ENCODE measurements around the gene NHLRC4.

Gene NHLRC4

DNA sequence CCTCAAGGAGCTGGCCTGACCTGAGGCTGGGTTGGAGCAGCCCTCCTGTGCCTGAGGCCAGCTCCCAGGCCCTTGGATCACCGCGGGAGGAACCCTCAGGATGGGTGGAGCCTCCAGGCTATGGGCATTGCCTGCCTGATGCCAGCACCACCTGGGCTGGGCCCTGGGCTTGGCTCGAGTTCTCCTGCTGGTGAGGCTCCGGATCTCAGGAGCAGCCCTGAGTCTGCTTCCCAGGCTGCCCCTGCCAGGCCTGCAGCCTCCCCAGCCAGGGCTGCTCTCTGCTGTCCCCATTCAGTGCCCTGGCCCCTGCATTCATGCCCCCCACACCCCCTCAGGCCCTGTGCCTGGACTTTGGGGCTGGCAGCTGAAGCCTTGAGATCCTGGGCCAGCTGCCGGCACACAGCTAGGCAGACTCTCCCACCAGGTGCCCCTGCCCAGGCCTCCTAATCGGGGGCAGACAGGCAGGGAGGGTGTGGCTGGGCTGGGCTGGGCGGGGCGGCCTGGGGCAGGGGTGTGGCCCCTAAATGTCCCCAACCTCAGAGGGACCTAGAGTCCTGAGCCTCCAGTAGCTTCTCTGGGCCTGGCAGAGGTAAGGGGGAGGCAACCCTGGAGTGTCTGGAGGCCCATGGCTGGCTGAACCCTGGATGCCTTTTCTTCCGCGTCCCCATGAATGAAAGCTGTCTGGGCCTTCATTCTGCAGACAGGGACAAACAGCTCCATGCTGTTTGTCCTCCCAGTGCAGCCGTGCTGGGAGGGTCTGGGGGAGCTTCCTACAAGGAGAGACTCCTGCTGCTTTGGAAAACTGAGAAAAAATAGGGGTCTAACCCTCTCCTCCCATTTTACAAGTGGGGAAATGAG is 1.8 kb downstream of the NHLRC4 start:
- Histone ChIP-seq H3K4me3 (ENCODE audit: low read length) (peak overlapping the region; percentile 56), H3K9ac (ENCODE audit: low read length) (no peak overlapping the region), H3K36me3 (ENCODE audit: control insufficient read depth, insufficient read depth, low read length) (no peaks in the 10 kb centered on the region), H3K27me3 (ENCODE audit: control insufficient read depth, insufficient read depth, low read length) (no peaks in the 10 kb centered on the region), H3K4me1 (ENCODE audit: control insufficient read depth, insufficient read depth, low read length) (peaks cover 8% of the 10 kb centered on the region), H3K27ac (ENCODE audit: low read depth, low read length) (no peak overlapping the region)

DNA sequence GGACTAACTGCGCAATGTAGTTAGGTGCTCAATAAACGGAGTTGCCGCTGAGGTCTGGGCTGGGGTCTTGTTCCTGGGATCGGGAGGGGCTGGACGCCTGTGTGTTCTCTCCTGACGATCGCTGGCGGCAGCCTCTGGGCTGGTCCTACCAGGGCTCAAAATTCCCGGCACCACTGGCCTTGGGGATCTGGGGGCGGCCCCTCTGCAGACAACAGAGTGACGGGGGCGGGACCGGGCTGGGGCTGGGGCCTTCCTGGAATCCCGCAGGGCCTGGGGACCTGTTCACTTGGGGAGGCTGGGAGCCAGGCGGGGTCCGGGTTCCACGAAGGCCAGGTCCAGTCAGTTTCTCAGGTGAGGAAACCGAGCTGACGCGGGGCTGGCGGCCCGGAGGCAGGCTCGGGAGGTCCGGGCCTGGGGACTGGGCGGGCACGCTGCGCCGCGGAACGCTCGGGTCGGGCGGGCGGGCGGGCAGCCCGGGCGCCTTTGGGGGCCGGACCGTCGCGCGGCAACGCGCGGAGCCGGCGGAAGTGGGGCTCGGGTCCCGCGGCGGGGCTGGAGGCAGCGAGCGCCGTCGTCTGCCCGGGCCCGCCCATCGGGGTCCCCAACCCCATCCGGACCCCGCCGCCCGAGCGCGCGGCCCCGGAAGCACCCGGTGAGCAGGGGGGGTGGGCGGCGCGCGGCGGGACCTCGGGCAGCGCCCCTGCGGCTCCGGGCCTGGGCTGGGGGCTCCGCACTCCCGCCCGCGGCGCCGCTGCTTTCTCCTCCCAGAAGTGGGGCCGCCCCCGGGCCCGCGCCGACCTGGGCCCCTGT is 2.8 kb downstream of the NHLRC4 start, which contains the start of gene PIGQ:
Gene PIGQ (plus strand): TSS at position 524 of the 810 bp plus-strand sequence. CDS start 4,107 bp downstream, outside the sequence.
- Histone ChIP-seq H3K27ac (ENCODE audit: low read depth, low read length) (peak within 1 kb of the TSS; percentile 80), H3K4me1 (ENCODE audit: control insufficient read depth, insufficient read depth, low read length) (peaks cover 8% of the 10 kb centered on the region), H3K9ac (ENCODE audit: low read length) (peak within 1 kb of the TSS; percentile 40), H3K36me3 (ENCODE audit: control insufficient read depth, insufficient read depth, low read length) (no peaks in the 10 kb centered on the region), H3K4me3 (ENCODE audit: low read length) (peak within 1 kb of the TSS; percentile 67), H3K27me3 (ENCODE audit: control insufficient read depth, insufficient read depth, low read length) (no peaks in the 10 kb centered on the region)

DNA sequence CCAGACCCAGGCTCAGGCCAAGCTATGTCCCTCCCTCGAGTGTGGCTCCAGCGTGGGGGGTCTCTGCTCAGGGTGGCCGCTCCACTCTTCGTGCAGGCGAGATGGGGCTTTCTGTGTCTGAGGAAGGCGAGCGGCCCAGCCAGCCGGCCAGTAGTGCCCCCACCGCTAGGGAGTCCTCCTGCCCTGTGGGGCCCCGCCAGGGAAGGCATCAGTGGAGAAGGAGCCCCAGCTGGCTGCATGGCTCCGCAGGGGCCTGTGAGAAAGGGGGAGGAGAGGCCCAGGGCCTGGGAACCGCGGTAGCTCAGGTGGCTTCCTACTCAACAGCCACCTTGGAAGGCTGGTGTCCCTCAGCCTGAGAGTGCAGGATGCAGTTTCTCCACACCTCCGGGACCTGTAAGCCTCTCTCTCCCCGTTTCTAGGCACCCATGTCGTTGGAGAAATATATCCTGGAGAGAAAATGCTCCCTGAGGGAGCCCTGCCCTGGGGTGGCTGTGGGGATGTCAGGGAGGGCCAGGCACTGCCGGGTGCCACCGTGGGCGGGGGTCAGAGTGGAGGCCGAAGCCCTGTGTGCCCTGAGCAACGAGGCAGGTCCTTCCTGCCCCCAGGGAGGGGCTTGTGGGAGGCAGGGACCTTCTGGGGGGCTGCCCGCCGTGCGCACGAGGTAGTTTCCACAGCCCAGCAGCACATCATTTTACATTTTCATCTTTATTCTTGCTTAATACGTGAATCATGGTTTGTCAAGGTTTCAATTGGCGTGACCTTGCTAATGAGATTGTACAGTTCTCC is 6.3 kb downstream of the NHLRC4 start:
- Histone ChIP-seq H3K27me3 (ENCODE audit: control insufficient read depth, insufficient read depth, low read length) (no peaks in the 10 kb centered on the region), H3K9ac (ENCODE audit: low read length) (no peak overlapping the region), H3K27ac (ENCODE audit: low read depth, low read length) (no peak overlapping the region), H3K4me1 (ENCODE audit: control insufficient read depth, insufficient read depth, low read length) (peaks cover 4% of the 10 kb centered on the region), H3K36me3 (ENCODE audit: control insufficient read depth, insufficient read depth, low read length) (peaks cover 2% of the 10 kb centered on the region), H3K4me3 (ENCODE audit: low read length) (no peak overlapping the region)

DNA sequence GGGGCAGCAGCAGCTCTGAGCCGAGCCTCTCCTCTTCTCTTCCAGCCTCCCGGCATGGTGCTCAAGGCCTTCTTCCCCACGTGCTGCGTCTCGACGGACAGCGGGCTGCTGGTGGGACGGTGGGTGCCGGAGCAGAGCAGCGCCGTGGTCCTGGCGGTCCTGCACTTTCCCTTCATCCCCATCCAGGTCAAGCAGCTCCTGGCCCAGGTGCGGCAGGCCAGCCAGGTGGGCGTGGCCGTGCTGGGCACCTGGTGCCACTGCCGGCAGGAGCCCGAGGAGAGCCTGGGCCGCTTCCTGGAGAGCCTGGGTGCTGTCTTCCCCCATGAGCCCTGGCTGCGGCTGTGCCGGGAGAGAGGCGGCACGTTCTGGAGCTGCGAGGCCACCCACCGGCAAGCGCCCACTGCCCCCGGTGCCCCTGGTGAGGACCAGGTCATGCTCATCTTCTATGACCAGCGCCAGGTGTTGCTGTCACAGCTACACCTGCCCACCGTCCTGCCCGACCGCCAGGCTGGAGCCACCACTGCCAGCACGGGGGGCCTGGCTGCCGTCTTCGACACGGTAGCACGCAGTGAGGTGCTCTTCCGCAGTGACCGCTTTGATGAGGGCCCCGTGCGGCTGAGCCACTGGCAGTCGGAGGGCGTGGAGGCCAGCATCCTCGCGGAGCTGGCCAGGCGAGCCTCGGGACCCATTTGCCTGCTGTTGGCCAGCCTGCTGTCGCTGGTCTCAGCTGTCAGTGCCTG is 7.4 kb downstream of the NHLRC4 start:
- H3K27ac ChIP-seq (ENCODE audit: low read depth, low read length) = no peak overlapping the region
- peaks cover 1% of the 10 kb centered on the region for H3K4me1 ChIP-seq (ENCODE audit: control insufficient read depth, insufficient read depth, low read length)
- no peak overlapping the region for H3K9ac ChIP-seq (ENCODE audit: low read length)
- H3K36me3 ChIP-seq (ENCODE audit: control insufficient read depth, insufficient read depth, low read length) = peaks cover 2% of the 10 kb centered on the region
- no peak overlapping the region for H3K4me3 ChIP-seq (ENCODE audit: low read length)
- H3K27me3 ChIP-seq (ENCODE audit: control insufficient read depth, insufficient read depth, low read length) = no peaks in the 10 kb centered on the region

DNA sequence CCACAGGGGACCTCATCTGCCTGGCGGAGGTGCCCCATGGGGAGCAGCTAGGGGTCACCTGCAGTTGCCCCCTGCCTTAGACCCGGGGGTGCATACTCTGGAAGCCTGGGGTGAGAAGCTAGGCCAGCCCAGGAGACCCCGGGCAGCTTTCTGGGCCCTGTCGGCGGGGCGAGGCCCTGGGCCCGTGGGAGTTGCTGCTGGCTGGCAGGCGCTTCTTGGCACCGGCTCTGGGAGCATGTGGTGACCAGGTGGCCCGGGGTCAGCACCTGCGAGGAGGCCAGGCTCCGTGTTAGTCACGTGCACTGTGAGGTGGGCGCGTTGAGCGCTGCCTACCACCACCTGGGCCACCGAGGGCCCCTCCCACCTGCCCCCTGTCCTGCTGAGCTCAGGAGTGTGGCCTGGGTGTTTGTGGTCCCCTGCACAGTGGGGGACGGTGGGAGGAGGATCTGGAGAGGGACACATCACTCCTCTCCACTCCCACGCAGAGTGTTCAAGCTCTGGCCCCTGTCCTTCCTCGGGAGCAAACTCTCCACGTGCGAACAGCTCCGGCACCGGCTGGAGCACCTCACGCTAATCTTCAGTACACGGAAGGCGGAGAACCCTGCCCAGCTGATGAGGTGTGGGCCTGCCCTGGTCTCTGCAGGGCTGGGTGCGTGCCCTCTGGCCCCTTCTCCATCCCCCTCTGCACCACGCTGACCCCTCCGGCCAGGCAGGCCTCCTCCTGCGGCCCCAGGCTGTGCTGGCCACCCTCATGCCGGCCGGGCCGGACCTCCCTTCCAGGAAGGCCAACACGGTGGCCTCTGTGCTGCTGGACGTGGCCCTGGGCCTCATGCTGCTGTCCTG is 8.8 kb downstream of the NHLRC4 start:
- Histone ChIP-seq H3K4me3 (ENCODE audit: low read length) (no peak overlapping the region), H3K27ac (ENCODE audit: low read depth, low read length) (no peak overlapping the region), H3K27me3 (ENCODE audit: control insufficient read depth, insufficient read depth, low read length) (no peaks in the 10 kb centered on the region), H3K9ac (ENCODE audit: low read length) (no peak overlapping the region), H3K4me1 (ENCODE audit: control insufficient read depth, insufficient read depth, low read length) (no peaks in the 10 kb centered on the region), H3K36me3 (ENCODE audit: control insufficient read depth, insufficient read depth, low read length) (peaks cover 2% of the 10 kb centered on the region)

DNA sequence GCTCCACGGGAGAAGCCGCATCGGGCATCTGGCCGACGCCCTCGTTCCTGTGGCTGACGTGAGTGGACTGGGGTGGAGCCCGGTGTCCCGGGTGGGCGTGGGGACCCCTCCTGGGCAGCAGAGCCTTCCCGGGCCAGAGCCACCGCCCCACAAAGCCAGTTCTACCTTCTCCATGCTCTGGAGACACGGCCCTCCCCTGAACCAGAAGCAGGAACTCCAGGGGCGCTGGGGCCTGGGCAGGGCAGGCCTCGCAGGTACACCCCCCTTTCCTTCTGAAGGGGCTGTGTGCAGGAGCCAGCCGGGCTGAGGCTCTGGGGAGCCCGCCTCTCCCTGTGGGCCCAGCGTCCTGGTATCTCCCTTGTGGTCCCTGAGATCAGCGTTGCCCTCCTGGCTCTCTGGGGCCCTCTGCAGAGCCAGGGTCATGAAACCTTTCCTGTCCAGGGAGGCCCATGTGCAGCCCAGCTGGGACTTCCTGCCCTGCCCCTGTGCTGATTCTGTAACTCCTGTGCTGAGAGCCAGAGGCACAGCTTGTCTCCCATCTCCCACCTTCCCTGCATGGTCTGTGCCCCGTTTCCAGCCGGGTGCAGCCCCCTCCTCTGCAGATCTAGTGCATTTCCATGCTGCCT is 9.5 kb downstream of the NHLRC4 start:
- no peak overlapping the region for H3K4me3 ChIP-seq (ENCODE audit: low read length)
- no peaks in the 10 kb centered on the region for H3K4me1 ChIP-seq (ENCODE audit: control insufficient read depth, insufficient read depth, low read length)
- no peaks in the 10 kb centered on the region for H3K27me3 ChIP-seq (ENCODE audit: control insufficient read depth, insufficient read depth, low read length)
- no peak overlapping the region for H3K27ac ChIP-seq (ENCODE audit: low read depth, low read length)
- H3K36me3 ChIP-seq (ENCODE audit: control insufficient read depth, insufficient read depth, low read length) = peaks cover 2% of the 10 kb centered on the region
- no peak overlapping the region for H3K9ac ChIP-seq (ENCODE audit: low read length)

DNA sequence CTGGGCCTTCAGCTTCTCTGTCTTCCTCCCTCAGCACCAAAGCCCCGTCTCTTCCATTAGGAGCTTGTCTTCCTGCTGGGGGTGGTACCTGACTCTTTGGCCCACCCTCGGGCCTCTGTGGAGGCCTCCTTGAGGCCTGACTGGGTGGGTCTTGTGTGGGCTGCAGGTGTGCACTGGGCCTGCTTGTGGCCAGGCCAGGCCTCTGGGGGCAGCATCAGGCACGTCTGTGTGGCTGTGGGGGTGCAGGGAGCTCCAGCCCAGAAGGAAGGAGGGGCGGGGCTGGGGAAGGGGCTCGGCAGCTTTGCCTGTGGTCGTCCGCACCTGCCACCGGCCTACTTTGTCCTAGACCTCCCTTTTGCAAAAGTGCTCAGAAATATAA is 10.0 kb downstream of the NHLRC4 start:
- no peaks in the 10 kb centered on the region for H3K4me1 ChIP-seq (ENCODE audit: control insufficient read depth, insufficient read depth, low read length)
- H3K9ac ChIP-seq (ENCODE audit: low read length) = no peak overlapping the region
- no peaks in the 10 kb centered on the region for H3K27me3 ChIP-seq (ENCODE audit: control insufficient read depth, insufficient read depth, low read length)
- peaks cover 2% of the 10 kb centered on the region for H3K36me3 ChIP-seq (ENCODE audit: control insufficient read depth, insufficient read depth, low read length)
- no peak overlapping the region for H3K27ac ChIP-seq (ENCODE audit: low read depth, low read length)
- no peak overlapping the region for H3K4me3 ChIP-seq (ENCODE audit: low read length)

DNA sequence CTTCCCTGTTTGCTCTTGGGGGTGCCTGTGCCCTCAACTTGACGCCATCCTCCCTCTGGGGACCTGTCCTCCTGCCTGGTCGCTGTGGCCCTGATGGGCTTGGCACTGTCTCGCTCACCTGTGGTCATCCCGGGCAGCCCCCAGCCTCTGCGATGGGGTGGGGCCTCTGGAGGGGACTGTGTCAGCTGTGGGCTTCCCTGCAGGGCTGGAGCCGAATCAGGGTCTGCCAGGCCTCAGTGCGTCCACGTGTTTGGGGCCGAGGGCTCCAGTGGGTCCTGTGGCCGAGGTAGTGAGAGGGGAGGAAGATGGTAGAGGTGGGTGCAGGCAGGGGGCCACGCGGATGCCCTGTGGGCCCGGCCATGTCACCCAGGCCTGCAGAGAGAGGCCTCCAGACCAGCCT is 11.0 kb downstream of the NHLRC4 start:
- no peak overlapping the region for H3K27ac ChIP-seq (ENCODE audit: low read depth, low read length)
- H3K4me3 ChIP-seq (ENCODE audit: low read length) = no peak overlapping the region
- no peaks in the 10 kb centered on the region for H3K27me3 ChIP-seq (ENCODE audit: control insufficient read depth, insufficient read depth, low read length)
- no peak overlapping the region for H3K9ac ChIP-seq (ENCODE audit: low read length)
- H3K4me1 ChIP-seq (ENCODE audit: control insufficient read depth, insufficient read depth, low read length) = no peaks in the 10 kb centered on the region
- peaks cover 2% of the 10 kb centered on the region for H3K36me3 ChIP-seq (ENCODE audit: control insufficient read depth, insufficient read depth, low read length)

DNA sequence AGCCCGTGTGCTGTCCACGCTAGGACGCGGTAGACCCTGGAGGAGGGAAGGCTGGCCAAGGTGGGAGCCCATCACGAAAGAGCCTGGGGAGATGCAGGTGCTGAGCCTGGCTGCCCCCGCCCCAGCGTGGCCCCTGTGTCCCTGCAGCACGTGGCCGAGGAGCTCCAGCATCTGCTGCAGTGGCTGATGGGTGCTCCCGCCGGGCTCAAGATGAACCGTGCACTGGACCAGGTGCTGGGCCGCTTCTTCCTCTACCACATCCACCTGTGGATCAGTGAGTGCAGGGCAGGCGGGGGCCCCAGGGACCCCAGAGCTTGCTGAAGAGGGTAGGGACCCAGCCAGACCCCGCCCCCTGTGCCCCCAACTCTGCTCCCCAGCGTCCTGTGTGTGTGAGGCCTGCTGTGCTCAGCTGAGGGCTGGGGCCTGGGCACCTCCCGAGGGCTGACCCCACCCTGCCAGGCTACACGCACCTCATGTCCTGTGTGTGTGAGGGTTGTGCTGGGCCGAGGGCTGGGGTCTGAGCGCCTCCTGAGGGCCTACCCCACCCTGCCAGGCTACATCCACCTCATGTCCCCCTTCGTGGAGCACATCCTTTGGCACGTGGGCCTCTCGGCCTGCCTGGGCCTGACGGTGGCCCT is 11.5 kb downstream of the NHLRC4 start:
- H3K27me3 ChIP-seq (ENCODE audit: control insufficient read depth, insufficient read depth, low read length) = no peaks in the 10 kb centered on the region
- H3K4me1 ChIP-seq (ENCODE audit: control insufficient read depth, insufficient read depth, low read length) = no peaks in the 10 kb centered on the region
- H3K27ac ChIP-seq (ENCODE audit: low read depth, low read length) = no peak overlapping the region
- H3K9ac ChIP-seq (ENCODE audit: low read length) = no peak overlapping the region
- H3K4me3 ChIP-seq (ENCODE audit: low read length) = no peak overlapping the region
- peaks cover 2% of the 10 kb centered on the region for H3K36me3 ChIP-seq (ENCODE audit: control insufficient read depth, insufficient read depth, low read length)

DNA sequence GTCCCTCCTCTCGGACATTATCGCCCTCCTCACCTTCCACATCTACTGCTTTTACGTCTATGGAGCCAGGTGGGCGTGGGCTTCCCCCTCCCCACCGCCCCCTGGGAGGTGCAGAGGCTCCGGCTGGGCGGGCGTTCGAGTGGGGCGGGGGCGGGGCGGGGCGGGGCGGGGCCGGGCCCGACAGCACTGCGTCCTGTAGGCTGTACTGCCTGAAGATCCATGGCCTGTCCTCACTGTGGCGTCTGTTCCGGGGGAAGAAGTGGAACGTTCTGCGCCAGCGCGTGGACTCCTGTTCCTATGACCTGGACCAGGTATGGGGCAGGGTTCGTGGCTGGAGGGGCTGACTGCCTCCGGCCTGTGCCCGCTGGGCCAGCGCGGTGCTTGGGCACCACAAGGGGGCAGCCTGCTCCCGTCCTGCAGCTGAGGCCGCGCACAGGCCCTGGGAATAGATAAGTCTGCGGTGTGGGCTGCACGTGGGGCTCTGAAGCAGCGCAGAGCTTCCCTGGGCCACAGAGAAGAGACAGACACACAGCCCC is 12.1 kb downstream of the NHLRC4 start:
- Histone ChIP-seq H3K27me3 (ENCODE audit: control insufficient read depth, insufficient read depth, low read length) (no peaks in the 10 kb centered on the region), H3K4me3 (ENCODE audit: low read length) (peak overlapping the region; percentile 60), H3K4me1 (ENCODE audit: control insufficient read depth, insufficient read depth, low read length) (no peaks in the 10 kb centered on the region), H3K27ac (ENCODE audit: low read depth, low read length) (no peak overlapping the region), H3K36me3 (ENCODE audit: control insufficient read depth, insufficient read depth, low read length) (peaks cover 2% of the 10 kb centered on the region), H3K9ac (ENCODE audit: low read length) (no peak overlapping the region)
